GM06990 (cell line): ENCODE data around the gene WDR82.

ENCODE experiments used
- DNase-seq: peaks from one replicate; pipeline ENCODE4 v3.0.0-alpha.2; 2011; ENCODE audit not compliant: insufficient read length; ENCODE audit errors: extremely low read depth
- H3K27me3 ChIP-seq: replicated peaks from 2 replicates; pipeline ENCODE4 v1.6.0; 2011; ENCODE audit warnings: low read length; ENCODE audit not compliant: control insufficient read depth, insufficient read depth
- H3K36me3 ChIP-seq: 2 replicates; pipeline ENCODE4 v1.5.1; 2011; ENCODE audit warnings: low read length; ENCODE audit not compliant: control insufficient read depth, insufficient read depth
- H3K4me3 ChIP-seq: replicated peaks from 2 replicates; pipeline ENCODE4 v1.5.1; 2011; ENCODE audit warnings: low read depth, mild to moderate bottlenecking, control low read depth, low read length
- TF ChIP-seq, protein P1 (sequence below): IDR thresholded peaks from 2 replicates; pipeline ENCODE4 v1.5.1; 2011; ENCODE audit warnings: low read length, control low read depth, mild to moderate bottlenecking, inconsistent platforms; ENCODE audit not compliant: insufficient read depth, poor library complexity, severe bottlenecking

The WDR82 gene

GRCh38 chr3:52216585-52217408 lies 61.7 kb downstream of the WDR82 start:
- Histone ChIP-seq H3K36me3 (peaks cover 23% of the 10 kb centered on the region), H3K4me3 (no peak overlapping the region), H3K27me3 (no peaks in the 10 kb centered on the region)
- TF ChIP-seq, protein P1, sequence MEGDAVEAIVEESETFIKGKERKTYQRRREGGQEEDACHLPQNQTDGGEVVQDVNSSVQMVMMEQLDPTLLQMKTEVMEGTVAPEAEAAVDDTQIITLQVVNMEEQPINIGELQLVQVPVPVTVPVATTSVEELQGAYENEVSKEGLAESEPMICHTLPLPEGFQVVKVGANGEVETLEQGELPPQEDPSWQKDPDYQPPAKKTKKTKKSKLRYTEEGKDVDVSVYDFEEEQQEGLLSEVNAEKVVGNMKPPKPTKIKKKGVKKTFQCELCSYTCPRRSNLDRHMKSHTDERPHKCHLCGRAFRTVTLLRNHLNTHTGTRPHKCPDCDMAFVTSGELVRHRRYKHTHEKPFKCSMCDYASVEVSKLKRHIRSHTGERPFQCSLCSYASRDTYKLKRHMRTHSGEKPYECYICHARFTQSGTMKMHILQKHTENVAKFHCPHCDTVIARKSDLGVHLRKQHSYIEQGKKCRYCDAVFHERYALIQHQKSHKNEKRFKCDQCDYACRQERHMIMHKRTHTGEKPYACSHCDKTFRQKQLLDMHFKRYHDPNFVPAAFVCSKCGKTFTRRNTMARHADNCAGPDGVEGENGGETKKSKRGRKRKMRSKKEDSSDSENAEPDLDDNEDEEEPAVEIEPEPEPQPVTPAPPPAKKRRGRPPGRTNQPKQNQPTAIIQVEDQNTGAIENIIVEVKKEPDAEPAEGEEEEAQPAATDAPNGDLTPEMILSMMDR, result no peak
- DNase-seq, result no peak

- TF ChIP-seq, protein P1, result no peak
- no peak overlapping the region for H3K4me3 ChIP-seq
- DNase-seq, result no peak
- H3K36me3 ChIP-seq, result peaks cover 30% of the 10 kb centered on the region
- H3K27me3 ChIP-seq, result no peaks in the 10 kb centered on the region
Measured at GRCh38 chr3:52215351-52215750, 63.1 kb downstream of the WDR82 start.

DNA sequence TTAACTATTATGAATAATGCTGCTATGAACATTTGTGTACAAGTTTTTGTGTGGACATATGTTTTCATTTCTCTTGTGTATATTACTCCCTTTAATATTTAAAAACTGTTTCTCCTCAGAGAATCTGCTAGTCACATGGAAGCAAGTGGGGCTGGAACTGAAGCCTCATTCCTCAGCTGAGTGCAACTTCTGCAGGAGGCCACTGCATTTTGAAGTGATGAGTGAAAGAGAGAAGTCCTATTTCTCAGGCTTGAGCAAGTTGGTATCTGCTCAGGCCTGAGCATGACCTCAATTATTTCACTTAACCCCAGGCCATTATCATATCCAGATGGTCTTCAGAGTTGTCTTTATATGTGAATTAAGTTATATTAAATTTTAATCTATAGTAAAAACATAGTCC lies 64.5 kb downstream of the WDR82 start:
- no peak for DNase-seq
- TF ChIP-seq, protein P1, result no peak
- Histone ChIP-seq H3K36me3 (peaks cover 35% of the 10 kb centered on the region), H3K4me3 (no peak overlapping the region), H3K27me3 (no peaks in the 10 kb centered on the region)

DNA sequence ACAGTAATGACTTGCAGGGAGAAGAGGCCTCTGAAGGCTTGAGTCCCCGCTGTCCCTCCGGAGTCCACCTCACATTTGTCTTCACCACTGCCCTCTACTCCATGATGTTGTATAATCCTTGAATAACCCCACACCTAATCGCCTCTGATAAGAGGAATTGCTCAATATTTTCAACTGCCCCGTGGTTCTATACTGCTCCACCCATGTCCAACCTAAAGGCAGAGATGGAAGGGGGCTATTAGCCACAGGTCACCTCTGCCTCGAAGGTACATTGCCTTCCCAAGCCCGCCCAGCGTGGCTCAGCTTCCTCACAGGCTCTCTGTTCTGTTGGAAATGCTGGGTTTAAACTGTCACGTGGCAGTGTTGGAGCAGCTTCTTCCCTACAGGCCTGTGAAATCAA lies 65.4 kb downstream of the WDR82 start:
- H3K36me3 ChIP-seq, result peaks cover 39% of the 10 kb centered on the region
- no peak overlapping the region for H3K4me3 ChIP-seq
- DNase-seq, result no peak
- TF ChIP-seq, protein P1, result no peak
- no peaks in the 10 kb centered on the region for H3K27me3 ChIP-seq

DNA sequence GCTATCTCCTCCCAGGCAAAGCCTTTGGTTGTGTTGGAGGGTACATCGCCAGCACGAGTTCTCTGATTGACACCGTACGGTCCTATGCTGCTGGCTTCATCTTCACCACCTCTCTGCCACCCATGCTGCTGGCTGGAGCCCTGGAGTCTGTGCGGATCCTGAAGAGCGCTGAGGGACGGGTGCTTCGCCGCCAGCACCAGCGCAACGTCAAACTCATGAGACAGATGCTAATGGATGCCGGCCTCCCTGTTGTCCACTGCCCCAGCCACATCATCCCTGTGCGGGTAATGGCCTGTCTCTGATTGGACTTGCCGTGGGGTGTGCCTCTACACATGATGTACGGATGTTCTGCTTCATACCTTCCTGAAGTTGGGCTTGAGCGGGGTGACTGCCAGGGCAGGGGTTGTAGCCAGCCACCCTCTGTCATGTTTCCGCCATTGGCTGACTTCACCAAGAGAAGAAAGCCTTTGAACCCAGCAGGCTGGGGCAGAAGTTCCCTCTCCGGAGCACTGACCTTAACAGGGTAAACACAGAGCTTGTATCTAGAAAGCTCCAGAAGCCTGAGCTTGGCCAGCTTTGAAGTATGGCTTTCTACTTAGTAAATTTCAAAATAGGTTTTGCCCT lies 67.1 kb downstream of the WDR82 start:
- no peak overlapping the region for H3K4me3 ChIP-seq
- TF ChIP-seq, protein P1, result no peak
- no peak for DNase-seq
- no peaks in the 10 kb centered on the region for H3K27me3 ChIP-seq
- peaks cover 40% of the 10 kb centered on the region for H3K36me3 ChIP-seq
